GM18873 (cell line): ENCODE measurements around the gene UBE2R2.
"Not testable (repeated sequence)": the region's sequence is repeated elsewhere in the genome, so short reads cannot be mapped to it uniquely, and the experiment has no call there.

Source experiments
- ATAC-seq: cut with Tn5 transposase; IDR thresholded peaks from one replicate; pipeline ENCODE4 v1.9.1; 2021; ENCODE audit warnings: mild to moderate bottlenecking, moderate library complexity, moderate number of reproducible peaks; ENCODE audit not compliant: unreplicated experiment, low FRiP score

The UBE2R2 gene

GRCh38 chr9:33836261-33836660 lies 19.3 kb downstream of the UBE2R2 start:
- not testable (repeated sequence) for ATAC-seq

DNA sequence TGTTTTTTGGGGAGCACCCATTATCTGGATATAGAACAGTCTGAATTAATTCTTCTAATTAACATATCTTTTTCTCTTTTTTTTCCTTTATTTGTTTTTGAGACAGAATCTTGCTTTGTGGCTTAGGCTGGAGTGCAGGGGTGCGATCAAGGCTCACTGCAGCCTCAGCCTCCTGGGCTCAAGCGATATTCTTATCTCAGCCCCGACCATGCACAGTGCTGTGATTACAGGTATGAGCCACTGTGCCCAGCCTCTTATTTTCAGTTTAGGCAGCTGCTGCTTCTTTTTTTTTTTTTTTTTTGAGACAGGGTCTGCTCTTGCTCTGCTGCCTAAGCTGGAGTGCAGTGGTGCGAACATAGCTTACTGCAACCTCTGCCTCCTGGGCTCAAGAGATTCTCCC lies 20.2 kb downstream of the UBE2R2 start:
- no peak for ATAC-seq

DNA sequence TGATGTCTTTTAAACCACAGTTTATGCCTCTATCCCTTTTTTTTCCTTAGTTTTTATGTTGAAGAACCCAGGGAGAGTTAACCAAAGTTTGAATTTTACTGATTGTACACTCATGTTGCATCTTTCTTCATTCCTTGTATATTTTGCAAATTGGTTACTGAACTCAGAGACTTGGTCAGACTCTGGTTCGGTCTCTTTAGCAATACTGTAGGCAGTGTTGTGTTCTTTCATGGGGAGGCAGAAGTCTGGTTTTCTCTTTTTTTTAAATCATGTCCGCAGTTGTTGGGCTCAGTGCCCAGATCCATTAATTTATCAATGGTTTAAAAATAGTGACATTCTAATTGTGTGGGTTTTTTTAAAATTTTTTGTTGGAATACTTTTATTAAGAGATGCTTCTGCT lies 23.4 kb downstream of the UBE2R2 start:
- ATAC-seq, result no peak

DNA sequence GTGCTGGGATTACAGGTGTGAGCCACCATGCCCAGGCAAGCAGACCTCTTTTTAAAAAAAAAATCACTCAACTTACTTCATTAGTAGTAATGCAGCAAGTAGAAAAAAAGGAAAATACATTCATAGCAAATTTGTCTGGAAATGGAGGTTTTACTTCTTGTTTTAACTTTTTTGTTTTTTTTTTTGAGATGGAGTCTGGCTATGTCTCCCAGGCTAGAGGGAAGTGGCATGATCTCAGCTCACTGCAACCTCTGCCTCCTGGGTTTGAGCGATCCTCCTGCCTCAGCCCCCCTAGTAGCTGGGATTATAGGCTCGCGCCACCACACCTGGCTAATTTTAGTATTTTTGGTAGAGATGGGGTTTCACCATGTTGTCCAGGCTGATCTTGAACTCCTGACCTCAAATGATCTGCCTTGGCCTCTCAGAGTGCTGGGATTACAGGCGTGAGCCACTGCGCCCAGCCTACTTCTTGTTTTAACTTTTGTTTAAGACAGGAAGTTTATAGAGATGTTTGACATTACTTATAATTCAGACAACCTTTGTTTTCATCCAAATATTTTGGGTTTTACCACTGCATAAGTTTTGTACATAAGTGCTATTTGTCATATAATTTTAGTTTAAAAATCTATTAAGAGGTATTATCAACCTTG lies 26.5 kb downstream of the UBE2R2 start:
- no peak for ATAC-seq

GRCh38 chr9:33846231-33846630 lies 29.3 kb downstream of the UBE2R2 start:
- no peak for ATAC-seq

DNA sequence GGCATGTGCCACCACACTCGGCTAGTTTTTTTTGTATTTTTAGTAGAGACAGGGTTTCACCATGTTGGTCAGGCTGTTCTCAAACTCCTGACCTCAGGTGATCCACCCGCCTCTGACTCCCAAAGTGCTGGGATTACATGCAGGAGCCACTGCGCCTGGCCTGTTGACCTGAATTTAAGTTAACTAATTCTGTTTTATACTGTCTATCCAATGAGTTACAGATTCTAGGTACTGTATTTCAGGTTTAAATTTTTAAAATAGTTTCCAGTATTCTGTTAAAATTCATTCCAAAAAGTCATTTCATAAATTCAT lies 30.9 kb downstream of the UBE2R2 start:
- not testable (repeated sequence) for ATAC-seq

- ATAC-seq, result no peak
These were observed 33.3 kb downstream of the UBE2R2 start for GRCh38 chr9:33850267-33850629.

- no peak for ATAC-seq
These were observed 33.7 kb downstream of the UBE2R2 start for GRCh38 chr9:33850677-33851076.

GRCh38 chr9:33851301-33851700 lies 34.3 kb downstream of the UBE2R2 start:
- no peak for ATAC-seq

DNA sequence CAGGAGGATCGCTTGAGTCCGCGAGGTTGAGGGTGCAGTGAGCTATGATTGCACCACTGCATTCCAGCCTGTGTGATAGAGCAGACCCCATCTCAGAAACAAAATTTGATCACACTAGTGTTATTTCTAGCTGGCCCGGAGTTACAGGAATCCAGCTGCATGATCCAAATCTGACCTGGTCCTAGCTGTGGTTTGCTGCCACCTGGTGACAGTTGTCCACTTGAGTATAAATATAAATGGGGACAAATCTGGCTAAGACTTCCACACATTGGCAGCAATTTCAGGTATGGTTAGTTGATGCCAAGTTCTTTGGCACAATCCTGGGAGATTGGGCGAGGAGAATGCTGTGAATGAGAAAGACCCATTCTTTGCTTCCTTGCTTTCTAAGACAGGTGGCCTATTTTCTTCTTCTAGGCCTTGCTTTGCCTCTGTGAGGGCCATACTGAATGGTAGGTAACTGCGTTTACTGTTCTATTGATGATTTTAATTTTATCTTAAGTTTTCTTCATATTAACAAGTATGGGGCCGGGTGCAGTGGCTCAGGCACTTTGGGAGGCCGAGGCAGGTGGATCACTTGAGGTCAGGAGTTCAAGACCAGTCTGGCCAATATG lies 35.4 kb downstream of the UBE2R2 start:
- ATAC-seq, result no peak

DNA sequence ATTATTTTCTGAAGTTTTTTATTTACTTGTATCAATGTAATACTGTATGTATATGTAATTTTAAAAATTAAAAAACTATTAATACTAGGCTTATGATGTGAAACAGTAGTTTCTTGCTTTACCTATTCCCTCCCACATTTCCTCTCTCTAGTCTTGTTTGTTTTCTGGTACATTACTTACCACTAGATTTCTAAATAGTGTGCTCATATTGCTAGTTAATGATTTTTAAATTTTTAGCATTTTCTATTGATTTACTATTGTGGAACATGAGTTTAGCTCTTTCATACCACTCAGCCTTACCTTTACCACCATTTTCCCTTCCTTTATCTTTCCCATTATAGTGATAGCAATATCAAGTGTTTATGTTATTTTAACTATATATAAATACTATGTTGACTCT lies 39.3 kb downstream of the UBE2R2 start:
- no peak for ATAC-seq

DNA sequence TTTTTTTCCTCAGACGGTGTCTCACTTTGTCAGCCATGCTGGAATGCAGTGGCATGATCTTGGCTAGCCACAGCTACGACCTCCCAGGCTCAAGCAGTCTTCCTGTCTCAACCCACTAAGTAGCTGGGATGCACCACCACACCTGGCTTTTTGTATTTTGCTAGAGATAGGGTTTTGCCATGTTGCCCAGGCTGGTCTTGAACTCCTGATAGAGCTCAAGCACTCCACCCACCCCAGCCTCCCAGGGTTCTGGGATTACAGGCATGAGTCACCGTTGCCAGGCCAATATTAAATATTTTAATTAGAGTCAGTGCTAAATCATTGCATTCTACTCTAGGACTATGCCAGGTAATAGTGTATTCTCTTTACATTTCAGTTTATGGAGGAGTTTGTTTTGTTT lies 41.5 kb downstream of the UBE2R2 start:
- no peak for ATAC-seq

DNA sequence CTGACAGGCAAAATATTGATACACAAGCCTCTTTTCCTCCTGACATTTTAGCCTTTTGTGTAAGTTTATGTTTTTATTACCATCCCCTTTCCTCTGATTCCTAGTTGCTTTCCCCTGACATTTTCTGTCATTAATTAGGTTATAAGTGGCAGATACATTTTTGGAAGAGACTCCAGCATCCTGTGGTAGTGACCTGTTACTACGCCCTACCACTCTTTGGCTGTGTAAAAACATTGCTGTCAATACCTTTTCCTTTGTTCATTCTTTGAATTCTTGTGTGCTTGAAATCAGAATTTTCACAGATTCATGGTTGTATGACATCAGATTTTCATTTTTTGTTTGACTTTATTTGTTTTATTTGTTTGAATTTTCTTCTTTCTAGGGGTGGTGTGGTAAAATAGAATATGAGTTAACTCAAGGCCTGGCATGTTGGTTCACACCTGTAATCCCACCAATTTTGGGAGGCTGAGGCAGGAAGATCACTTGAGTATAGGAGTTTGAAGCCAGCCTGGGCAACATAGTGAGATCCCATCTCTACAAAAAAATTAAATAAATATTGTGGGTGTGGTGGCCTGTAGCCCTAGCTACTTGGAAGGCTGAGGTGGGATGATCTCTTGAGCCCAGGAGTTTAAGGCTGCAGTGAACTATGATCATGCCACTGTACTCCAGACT lies 43.4 kb downstream of the UBE2R2 start:
- ATAC-seq, result no peak

- no peak for ATAC-seq
These were observed 45.0 kb downstream of the UBE2R2 start for GRCh38 chr9:33861917-33862453.

GRCh38 chr9:33863027-33863426 lies 46.1 kb downstream of the UBE2R2 start:
- not testable (repeated sequence) for ATAC-seq

DNA sequence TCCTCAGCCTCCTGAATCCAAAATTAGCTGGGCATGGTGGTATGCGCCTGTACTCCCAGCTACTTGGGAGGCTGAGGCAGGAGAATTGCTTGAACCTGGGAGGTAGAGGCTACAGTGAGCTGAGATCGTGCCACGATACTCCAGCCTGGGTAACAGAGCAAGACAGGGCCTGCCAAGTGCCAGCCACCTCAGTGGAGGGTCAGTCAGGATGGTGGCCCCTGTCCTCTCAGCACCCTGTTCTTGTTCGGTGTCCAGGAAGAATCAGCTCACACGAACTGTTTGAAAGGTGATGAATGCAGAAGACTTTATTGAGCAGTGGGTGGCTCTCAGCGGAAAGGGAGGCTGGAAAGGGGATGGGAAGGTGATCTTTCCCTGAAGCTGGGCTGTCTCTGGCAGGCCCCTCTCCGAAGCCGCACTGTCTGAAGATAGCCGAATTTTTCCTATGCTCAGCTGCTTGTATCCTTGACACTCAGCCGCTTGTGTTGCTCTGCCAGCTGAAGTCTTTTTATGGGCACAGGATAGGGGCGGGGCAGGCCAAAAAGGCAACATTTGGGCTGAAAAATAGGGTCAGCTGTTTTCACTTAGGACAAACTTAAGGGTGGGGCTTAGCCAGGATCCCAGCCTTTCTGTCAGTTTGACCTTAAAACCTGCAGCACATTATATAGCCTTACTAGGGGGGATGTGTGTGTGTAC lies 50.9 kb downstream of the UBE2R2 start:
- ATAC-seq, result no peak

DNA sequence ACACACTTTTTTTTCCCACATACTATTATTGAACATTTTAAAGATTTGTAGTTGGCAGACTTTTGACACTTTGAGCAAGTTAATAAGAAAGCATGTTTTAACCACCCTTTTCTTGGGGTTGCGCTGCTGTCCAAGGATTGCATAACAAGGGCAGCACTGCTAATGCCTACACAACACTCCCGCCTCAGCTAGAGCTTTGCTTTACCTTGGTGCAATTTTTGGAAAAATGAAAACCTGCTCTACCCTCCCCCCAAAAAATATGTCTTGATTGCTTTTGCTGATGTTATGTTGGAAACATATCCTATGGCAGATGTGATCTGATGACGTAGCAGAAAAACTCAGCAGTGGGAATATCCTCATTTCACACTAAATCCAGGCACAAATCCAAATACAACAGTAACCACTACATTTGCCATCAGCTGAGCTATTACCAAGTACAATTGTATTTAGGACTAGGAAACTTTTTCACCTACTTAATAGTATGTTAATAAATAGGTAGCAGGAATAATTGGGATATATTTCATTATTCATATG lies 51.5 kb downstream of the UBE2R2 start:
- ATAC-seq, result no peak

- ATAC-seq, result not testable (repeated sequence)
These were observed 52.3 kb downstream of the UBE2R2 start for GRCh38 chr9:33869243-33869642.

DNA sequence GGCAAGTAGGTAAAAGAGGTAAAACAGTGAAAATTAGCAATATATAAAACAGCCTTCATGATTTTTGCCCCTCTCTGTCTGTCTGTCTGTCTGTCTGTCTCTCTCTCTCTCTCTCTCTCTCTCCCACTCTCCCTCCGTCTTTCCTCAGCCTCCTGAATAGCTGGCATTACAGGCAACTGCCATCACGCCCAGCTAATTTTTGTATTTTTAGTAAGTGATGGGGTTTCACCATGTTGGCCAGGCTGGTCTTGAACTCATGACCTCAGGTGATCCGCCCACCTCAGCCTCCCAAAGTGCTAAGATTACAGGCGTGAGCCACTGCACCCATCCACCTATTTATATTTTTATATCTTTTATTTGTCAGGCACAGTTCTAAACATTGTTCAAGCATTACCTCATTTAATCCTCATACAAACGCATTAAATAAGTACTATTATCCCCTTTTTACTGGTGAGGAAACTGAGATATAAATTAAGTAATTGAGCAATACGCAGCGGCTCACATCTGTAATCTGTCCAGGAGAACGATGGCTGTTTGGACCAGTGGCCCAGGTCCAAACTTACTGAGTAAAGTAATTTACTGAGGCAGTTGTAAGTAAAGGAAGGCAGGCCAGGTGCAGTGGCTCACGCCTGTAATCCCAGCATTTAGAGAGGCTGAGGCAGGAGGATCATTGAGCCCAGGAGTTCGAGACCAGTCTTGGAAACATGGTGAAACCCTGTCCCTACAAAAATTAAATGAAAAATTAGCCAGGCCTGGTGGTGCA lies 60.9 kb downstream of the UBE2R2 start:
- no peak for ATAC-seq

- ATAC-seq, result no peak
These were observed 61.9 kb downstream of the UBE2R2 start for GRCh38 chr9:33878691-33879366.
